KOPT-K1 (cell line): ENCODE measurements around the gene BARHL2.

ENCODE experiments used
- H3K27ac ChIP-seq: fragments of 200-600 bp; sonication (generic); 2 replicates; pipeline ENCODE4 v1.5.1; 2016; ENCODE audit warnings: antibody characterized with exemption, mild to moderate bottlenecking, low read depth, low read length; ENCODE audit not compliant: poor library complexity, severe bottlenecking
- H3K36me3 ChIP-seq: fragments of 200-600 bp; sonication (generic); 2 replicates; pipeline ENCODE4 v1.5.1; 2017; ENCODE audit warnings: antibody characterized with exemption, mild to moderate bottlenecking, low read length, moderate library complexity; ENCODE audit not compliant: insufficient read depth
- H3K9me3 ChIP-seq: fragments of 200-600 bp; sonication (generic); 2 replicates; pipeline ENCODE4 v1.5.1; 2017; ENCODE audit warnings: antibody characterized with exemption, low read length, mild to moderate bottlenecking; ENCODE audit not compliant: insufficient read depth, poor library complexity, severe bottlenecking

Gene BARHL2

DNA sequence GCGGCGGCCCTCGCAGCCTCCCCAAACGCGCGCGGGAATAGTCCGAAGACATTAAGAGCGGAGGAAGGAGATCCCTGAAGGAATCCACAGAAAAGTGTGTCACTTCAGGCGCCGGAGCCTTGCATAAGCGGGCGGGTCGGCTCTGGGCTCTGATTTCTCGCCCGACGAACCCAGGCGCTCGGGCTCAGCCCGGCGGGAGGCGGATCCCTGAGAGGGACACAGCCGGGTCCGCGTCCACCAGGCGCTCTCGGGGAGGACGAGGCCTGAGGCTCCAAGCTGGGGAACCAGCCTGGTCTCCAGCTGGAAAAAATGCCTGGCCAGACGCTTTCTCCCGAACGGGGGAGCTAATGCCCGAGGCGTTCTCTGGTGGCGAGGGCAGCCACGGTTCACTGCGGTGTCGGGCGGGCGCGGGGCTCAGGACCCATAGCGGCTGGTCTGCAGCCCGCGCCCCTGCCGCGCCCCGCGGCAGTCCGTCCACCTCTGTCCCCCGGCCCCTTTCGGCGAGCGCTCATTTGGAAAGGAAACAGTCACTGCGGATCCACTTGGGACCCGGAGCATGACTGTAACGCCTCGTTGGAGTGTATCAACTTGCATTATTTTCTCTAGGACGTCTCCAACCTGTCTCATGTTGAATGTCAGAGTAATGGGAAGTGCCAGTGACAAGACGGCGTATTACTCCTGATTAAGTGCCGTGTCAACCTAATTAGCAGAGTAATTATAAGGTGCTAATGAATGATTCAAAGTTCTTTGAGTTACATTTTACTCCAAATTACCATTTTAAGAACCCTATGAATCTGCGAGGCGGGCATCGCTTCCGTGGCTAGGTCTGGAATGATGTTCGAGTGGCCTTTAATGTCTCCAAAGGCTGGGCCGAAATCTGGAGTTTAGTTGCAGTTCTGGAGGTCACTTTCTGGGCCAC is 1.6 kb upstream of the BARHL2 start:
- Histone ChIP-seq H3K36me3 (no peaks in the 10 kb centered on the region), H3K9me3 (peaks cover 23% of the 10 kb centered on the region), H3K27ac (no peak overlapping the region)

DNA sequence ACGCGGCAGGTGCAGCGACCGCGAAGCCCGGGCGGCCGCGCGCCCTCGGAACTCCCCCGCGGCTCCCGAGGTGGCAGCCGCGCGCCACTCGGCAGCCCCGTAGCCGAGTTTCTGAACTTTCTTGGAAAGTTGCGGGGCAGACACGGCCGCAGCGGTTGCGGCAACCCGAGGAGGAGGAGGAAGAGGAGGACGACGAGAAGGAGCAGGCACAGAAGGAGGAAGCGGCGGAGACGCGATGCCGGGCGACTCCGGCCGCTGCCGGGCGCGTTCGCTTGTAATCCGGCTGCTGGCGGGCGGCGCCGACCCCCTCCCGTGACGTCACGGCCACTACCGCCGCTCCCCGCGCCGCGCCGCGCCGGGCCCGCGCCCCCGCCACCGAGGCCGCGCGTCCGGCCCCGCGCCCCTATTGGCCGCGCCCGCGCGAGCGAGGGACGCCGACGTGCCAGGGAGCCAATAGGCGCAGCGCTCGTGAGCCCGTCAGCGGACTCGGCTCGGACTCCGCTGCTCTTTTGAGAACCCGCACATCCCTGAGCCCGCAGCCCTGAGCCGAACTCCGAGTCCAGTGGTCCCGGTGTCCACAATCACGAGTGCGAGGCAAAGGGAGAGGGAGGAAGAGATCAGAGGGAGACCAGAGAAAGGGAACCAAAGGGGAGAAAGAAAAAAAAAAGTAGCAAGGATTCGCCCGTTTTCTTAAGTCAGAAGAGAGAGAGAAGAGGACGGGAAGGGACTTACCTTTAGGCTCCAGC is 736 bp upstream of the BARHL2 start:
- peaks cover 23% of the 10 kb centered on the region for H3K9me3 ChIP-seq
- no peak overlapping the region for H3K27ac ChIP-seq
- H3K36me3 ChIP-seq: no peaks in the 10 kb centered on the region

GRCh38 chr1:90717356-90717664 is 208 bp upstream of the BARHL2 start:
- no peaks in the 10 kb centered on the region for H3K36me3 ChIP-seq
- peaks cover 23% of the 10 kb centered on the region for H3K9me3 ChIP-seq
- H3K27ac ChIP-seq: no peak overlapping the region

- Histone ChIP-seq H3K9me3 (peaks cover 23% of the 10 kb centered on the region), H3K27ac (no peak overlapping the region), H3K36me3 (no peaks in the 10 kb centered on the region)
Measured at GRCh38 chr1:90716243-90716551, 905 bp downstream of the BARHL2 start.

- Histone ChIP-seq H3K9me3 (peaks cover 23% of the 10 kb centered on the region), H3K27ac (no peak overlapping the region), H3K36me3 (no peaks in the 10 kb centered on the region)
Measured at GRCh38 chr1:90715309-90715708, 1.8 kb downstream of the BARHL2 start.

DNA sequence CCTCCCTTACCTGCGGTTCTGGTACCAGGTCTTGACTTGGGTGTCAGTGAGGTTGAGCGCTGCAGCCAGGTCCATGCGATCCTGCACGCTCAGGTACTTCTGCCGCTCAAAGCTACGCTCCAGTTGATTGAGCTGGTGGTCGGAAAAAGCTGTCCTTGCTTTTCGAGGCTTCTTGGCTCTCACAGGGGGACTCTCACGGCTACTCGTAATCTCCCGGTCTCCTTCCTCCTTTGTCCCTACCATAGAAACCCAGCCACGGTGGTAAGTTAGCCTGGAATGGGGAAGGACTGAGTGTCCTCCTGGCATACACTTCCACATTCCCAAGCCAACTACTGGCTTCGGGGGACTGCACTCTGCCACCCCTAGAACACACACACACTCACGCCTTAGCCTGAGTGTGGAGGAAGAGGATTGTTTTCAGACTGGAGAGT is 2.6 kb downstream of the BARHL2 start:
- peaks cover 23% of the 10 kb centered on the region for H3K9me3 ChIP-seq

GRCh38 chr1:90713741-90714509 is 3.2 kb downstream of the BARHL2 start:
- Histone ChIP-seq H3K9me3 (peaks cover 19% of the 10 kb centered on the region), H3K27ac (no peak overlapping the region), H3K36me3 (no peaks in the 10 kb centered on the region)

More for the DNA sequence above, 2.6 kb downstream of the BARHL2 start:
- H3K36me3 ChIP-seq: no peaks in the 10 kb centered on the region
- no peak overlapping the region for H3K27ac ChIP-seq

DNA sequence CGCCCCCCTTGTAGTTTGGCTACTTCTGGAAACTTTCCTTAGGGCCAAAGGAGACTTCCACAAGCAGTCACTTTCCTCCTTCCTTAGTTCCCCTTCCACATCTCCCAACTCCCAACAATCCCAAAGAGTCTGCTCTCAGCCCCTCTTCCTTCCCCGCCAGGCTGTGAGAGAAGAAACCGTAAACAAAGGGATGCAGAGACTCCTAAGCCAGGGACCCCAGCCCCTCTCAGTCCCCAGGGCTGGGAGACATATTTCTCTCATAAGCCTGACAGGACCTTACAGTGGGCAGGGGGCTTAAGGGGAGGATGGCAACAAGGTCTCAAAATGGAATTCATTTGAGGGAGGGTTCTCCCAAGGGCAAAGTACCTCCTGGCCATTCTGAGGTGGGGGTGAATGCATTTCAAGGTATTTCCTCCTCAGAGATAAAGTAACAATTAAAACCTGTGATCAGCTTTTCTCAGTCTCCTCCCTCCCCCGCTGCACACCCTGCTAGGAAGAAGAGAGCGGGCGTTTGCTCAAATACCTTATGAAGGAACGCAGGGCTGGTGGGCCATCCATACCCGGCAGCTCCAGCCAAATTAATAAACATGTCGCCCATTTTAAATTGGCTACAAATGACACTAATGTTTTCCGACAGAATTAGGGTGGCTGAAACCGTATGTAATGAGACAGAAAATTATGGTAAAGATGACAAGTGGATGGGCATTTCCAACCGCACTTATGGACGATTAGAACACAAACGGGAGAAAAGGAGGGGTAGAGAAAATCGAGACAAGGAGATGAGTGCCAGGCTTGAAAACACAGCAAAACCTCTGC is 4.0 kb downstream of the BARHL2 start:
- no peak overlapping the region for H3K27ac ChIP-seq
- no peaks in the 10 kb centered on the region for H3K36me3 ChIP-seq
- peaks cover 11% of the 10 kb centered on the region for H3K9me3 ChIP-seq

GRCh38 chr1:90712153-90712856 is 4.8 kb downstream of the BARHL2 start:
- Histone ChIP-seq H3K36me3 (no peaks in the 10 kb centered on the region), H3K9me3 (peaks cover 9% of the 10 kb centered on the region), H3K27ac (no peak overlapping the region)

DNA sequence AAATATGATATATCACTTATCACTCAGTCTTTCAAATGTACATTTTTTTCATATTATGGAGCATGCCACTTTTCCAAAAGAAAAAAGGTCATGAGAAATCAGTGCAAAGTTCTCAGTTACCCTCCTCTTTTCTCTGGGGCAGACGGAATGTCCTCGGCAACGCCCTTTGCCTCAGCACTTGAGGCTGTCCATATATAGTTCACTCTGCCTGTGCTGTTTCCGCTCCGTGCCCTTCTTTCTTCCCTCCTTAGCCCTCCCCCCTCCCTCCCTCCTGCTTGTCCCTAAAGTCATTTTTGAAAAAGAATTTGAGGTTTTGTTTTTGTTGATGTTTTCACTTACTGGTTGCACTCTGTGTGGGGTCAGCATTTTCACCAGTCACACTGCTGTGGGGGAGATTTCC is 5.4 kb downstream of the BARHL2 start:
- Histone ChIP-seq H3K36me3 (no peaks in the 10 kb centered on the region), H3K9me3 (peaks cover 4% of the 10 kb centered on the region), H3K27ac (no peak overlapping the region)

DNA sequence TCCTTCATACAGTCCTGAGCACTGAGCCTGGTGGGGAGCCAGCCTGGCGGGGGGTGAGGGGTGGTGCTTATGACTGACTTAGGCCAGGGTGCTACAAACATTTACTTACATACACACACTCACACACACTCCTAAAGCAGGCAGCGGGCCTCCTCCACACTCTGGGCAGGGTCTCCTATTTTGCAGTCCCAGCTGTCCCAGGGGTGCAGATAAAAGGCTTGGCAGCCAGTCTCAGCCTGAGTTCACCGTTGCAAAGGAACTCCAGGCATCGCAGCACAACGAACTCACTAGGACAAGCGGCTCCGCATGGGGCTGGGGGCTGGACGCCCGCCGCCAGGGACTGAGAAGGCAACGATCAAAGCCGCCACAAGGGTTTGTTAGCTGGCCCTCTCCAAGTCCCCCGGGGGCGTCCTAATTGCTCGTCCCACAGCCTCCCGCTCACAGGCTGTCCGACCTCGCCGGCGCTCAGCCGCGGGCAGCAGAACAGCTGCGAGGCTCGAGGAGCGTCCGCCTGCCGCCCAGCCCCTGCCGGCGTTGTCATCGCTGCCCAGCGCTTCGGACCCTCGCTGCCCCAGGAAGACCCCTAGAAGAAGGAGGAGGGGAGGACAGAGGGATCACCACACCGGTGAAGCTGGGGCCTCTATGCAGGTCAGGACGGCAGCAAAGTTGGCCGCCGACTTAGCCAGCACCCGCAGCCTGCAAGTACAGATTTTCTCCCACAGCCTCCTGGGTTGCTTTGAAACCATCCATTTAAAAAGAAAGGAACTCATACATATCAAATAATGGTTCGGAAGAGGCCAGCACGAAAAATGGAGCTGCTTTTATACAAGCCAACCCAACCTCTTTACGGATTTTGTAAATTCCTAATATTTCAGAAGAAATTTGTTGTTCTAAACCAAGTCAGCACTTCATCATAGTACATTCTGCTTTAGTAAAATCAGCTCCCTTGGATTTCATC is 6.2 kb downstream of the BARHL2 start:
- H3K36me3 ChIP-seq: no peaks in the 10 kb centered on the region
- no peaks in the 10 kb centered on the region for H3K9me3 ChIP-seq
- H3K27ac ChIP-seq: no peak overlapping the region

GRCh38 chr1:90709535-90709934 is 7.6 kb downstream of the BARHL2 start:
- no peaks in the 10 kb centered on the region for H3K36me3 ChIP-seq
- no peak overlapping the region for H3K27ac ChIP-seq
- no peaks in the 10 kb centered on the region for H3K9me3 ChIP-seq

DNA sequence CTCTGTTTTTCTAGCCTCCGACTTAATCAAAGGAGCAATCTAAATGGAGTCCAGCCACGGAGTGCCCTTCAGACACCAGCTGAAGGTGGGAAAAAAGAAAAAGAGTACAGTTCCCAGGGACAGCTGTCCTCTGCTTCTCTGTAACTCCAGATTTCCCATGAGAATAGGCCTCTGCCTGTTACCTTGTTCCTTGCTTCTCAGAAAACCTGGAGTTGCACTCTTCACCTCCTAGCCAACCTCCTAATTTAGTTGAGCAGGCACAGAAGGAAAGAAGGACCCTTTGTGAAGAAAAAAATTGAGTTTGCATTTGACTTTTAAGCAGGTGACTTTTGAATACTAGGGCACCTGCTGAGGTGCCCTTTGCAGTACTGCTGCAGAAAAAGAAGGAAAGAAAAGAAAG is 8.3 kb downstream of the BARHL2 start:
- Histone ChIP-seq H3K27ac (no peak overlapping the region), H3K36me3 (no peaks in the 10 kb centered on the region), H3K9me3 (no peaks in the 10 kb centered on the region)
